GM12892 (cell line): ENCODE data around the gene SHLD1.

Source experiments
- POLR2AphosphoS5 ChIP-seq: IDR thresholded peaks from 2 replicates; pipeline ENCODE4 v1.6.1; 2011; ENCODE audit warnings: low read depth, low read length, control low read depth
- TAF1 ChIP-seq: IDR thresholded peaks from 2 replicates; pipeline ENCODE4 v1.6.1; 2011; ENCODE audit warnings: low read depth, mild to moderate bottlenecking, control low read depth, low read length, borderline replicate concordance

- TF ChIP-seq POLR2AphosphoS5 (no peak), TAF1 (no peak)
Measured at GRCh38 chr20:5731753-5732366, 18.3 kb upstream of the SHLD1 start.
